GM23248 (cell line): ENCODE measurements around the gene KRTAP10-3. TPM values are rescaled to one million over a fixed set of nuclear protein-coding genes. Genes with fewer than 3 reads are reported as not detected.

Source experiments
- DNase-seq: peaks from one replicate; pipeline ENCODE4 v3.0.0-alpha.2; 2015
- H2AFZ ChIP-seq: fragments of 200-600 bp; sonication (generic); 2 replicates; pipeline ENCODE4 v1.6.1; 2016; ENCODE audit warnings: antibody characterized with exemption
- H3F3A ChIP-seq: fragments of 200-600 bp; sonication (generic); 2 replicates; pipeline ENCODE4 v1.6.1; 2016; ENCODE audit warnings: mild to moderate bottlenecking, antibody characterized with exemption, mixed run types; ENCODE audit not compliant: insufficient read depth
- H3K27ac ChIP-seq: fragments of 200-600 bp; sonication (generic); 2 replicates; pipeline ENCODE4 v1.5.1; 2016; ENCODE audit warnings: mild to moderate bottlenecking
- H3K27me3 ChIP-seq: fragments of 200-600 bp; sonication (generic); replicated peaks from 2 replicates; pipeline ENCODE4 v1.6.1; 2016; ENCODE audit warnings: mild to moderate bottlenecking; ENCODE audit not compliant: insufficient read depth
- H3K36me3 ChIP-seq: fragments of 200-600 bp; sonication (generic); 2 replicates; pipeline ENCODE4 v1.6.1; 2016; ENCODE audit warnings: low read depth, mild to moderate bottlenecking
- H3K4me1 ChIP-seq: fragments of 200-600 bp; sonication (generic); 2 replicates; pipeline ENCODE4 v1.6.1; 2016; ENCODE audit warnings: mild to moderate bottlenecking; ENCODE audit not compliant: insufficient read depth
- H3K4me2 ChIP-seq: fragments of 200-600 bp; sonication (generic); one replicate; pipeline ENCODE4 v1.6.1; 2016; ENCODE audit warnings: mild to moderate bottlenecking; ENCODE audit not compliant: unreplicated experiment
- H3K4me3 ChIP-seq: fragments of 200-600 bp; sonication (generic); 2 replicates; pipeline ENCODE4 v1.5.1; 2016; ENCODE audit warnings: mild to moderate bottlenecking
- H3K79me2 ChIP-seq: fragments of 200-600 bp; sonication (generic); 2 replicates; pipeline ENCODE4 v1.6.1; 2016; ENCODE audit warnings: mild to moderate bottlenecking; ENCODE audit not compliant: insufficient read depth
- H3K9ac ChIP-seq: fragments of 200-600 bp; sonication (generic); 2 replicates; pipeline ENCODE4 v1.6.1; 2016; ENCODE audit warnings: mild to moderate bottlenecking
- H3K9me2 ChIP-seq: fragments of 200-600 bp; sonication (generic); 2 replicates; pipeline ENCODE4 v1.6.1; 2016; ENCODE audit warnings: mixed run types, mild to moderate bottlenecking, moderate library complexity; ENCODE audit not compliant: insufficient read depth
- H3K9me3 ChIP-seq: fragments of 200-600 bp; sonication (generic); one replicate; pipeline ENCODE4 v1.6.1; 2017; ENCODE audit warnings: low read depth
- H4K20me1 ChIP-seq: fragments of 200-600 bp; sonication (generic); 2 replicates; pipeline ENCODE4 v1.6.0; 2016; ENCODE audit not compliant: insufficient read depth
- EZH2 ChIP-seq: fragments of 200-600 bp; sonication (generic); IDR thresholded peaks from 2 replicates; pipeline ENCODE4 v1.6.1; 2018; ENCODE audit warnings: antibody characterized with exemption, mild to moderate bottlenecking; ENCODE audit not compliant: insufficient read depth, poor library complexity, severe bottlenecking
- EZH2phosphoT487 ChIP-seq: fragments of 200-600 bp; sonication (generic); IDR thresholded peaks from 2 replicates; pipeline ENCODE4 v1.6.1; 2018; ENCODE audit warnings: antibody characterized with exemption, moderate library complexity, mild to moderate bottlenecking, low read depth; ENCODE audit not compliant: insufficient read depth
- WGBS, 2 experiments: methylation state at CpG; one replicate each; pipeline ENCODE4 v1.1.6; 2015 to 2017; ENCODE audit warnings: low lambda C conversion rate in 2 of 2, low coverage in 1 of 2; ENCODE audit errors: missing lambda C conversion rate in 2 of 2; 5-methylcytosine and 5-hydroxymethylcytosine counted together
- in situ Hi-C: fragments of 300-500 bp; cut with MboI; formaldehyde crosslinking; loops from 2 replicates; pipeline ENCODE4 v1.15.0; 2020
- polyA plus RNA-seq: library from polyadenylated mRNA; unstranded; fragments of >200 nt; fragmentation: Nextera tagmentation; extraction: Ambion mirVana; gene quantifications from 2 replicates; pipeline ENCODE4 v1.2.1, GENCODE V29; 2016
- total RNA-seq: library from RNA; depleted of rRNA; stranded (reverse); fragments of >200 nt; shearing (Covaris generic); gene quantifications from 2 replicates; pipeline ENCODE4 v1.2.3, GENCODE V29; 2014

Gene KRTAP10-3
- total and polyA plus RNA-seq, 2 experiments from 2014 or later, result not detected

DNA sequence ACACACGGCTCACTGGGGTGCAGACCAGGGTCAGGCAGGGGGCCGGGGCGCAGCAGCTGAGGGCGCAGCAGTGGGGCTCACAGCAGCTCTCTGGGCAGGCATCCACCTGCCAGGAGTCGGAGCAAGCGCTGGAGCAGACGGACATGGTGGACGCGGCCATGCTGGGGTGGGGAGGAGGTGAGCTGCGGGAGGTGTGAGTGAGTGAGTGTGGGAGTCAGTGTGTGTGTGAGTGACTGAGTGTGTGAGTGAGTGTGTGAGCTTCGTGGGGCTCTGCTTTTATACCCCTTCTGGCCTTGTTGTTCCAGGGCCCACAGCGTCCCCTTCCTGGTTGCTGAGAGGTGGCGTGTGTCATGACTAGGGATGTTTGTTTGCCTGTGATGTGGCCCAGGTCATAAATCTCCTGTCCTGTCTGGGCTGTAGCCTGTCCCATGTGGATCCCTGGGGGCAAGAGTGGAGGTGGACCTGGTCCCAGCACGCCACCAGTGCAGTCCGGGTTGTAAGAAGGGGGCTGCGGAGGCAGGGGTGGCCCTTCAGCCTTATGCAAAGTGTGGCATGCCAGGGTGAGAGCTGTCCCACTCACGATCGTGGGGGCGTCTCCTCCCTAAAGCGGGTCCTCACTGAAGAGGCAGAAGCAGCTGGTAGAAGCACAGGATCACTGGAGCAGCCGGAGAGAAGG lies 18.5 kb downstream of the KRTAP10-3 start, which contains the start of gene KRTAP10-1:
KRTAP10-1 (minus strand) TSS at position 205 of the 676 bp plus-strand sequence; CDS start at position 160, 45 bp downstream.
- Histone ChIP-seq H3K27me3 (no peaks in the 10 kb centered on the region), H3K4me2 (no peak within 1 kb of the TSS), H3K27ac (no peak within 1 kb of the TSS), H3K79me2 (no peaks in the 10 kb centered on the region), H3K4me3 (no peak within 1 kb of the TSS), H3F3A (no peaks in the 10 kb centered on the region), H3K9me3 (no peaks in the 10 kb centered on the region), H3K36me3 (no peaks in the 10 kb centered on the region), H3K9ac (no peak within 1 kb of the TSS), H2AFZ (no peak within 1 kb of the TSS), H3K4me1 (no peaks in the 10 kb centered on the region), H3K9me2 (no peaks in the 10 kb centered on the region), H4K20me1 (no peaks in the 10 kb centered on the region)
- DNase-seq, result no peak
- in situ Hi-C loops, result no loop called here
- TF ChIP-seq EZH2phosphoT487 (no peak), EZH2 (no peak)
- 59 to 60% methylated on average over 21 of the region's 21 CpGs for WGBS, 2 experiments

- H3F3A ChIP-seq, result no peaks in the 10 kb centered on the region
- no peaks in the 10 kb centered on the region for H3K9me3 ChIP-seq
Observed at GRCh38 chr21:44539046-44539445, 19.5 kb downstream of the KRTAP10-3 start.

GRCh38 chr21:44537930-44538911 lies 20.4 kb downstream of the KRTAP10-3 start:
- no peak overlapping the region for H3K27ac ChIP-seq
- no peaks in the 10 kb centered on the region for H4K20me1 ChIP-seq
- TF ChIP-seq EZH2phosphoT487 (no peak), EZH2 (no peak)
- no peaks in the 10 kb centered on the region for H3K27me3 ChIP-seq
- in situ Hi-C loops, result no loop called here
- no peaks in the 10 kb centered on the region for H3K9me2 ChIP-seq
- H3K4me2 ChIP-seq, result no peak overlapping the region
- H3K36me3 ChIP-seq, result no peaks in the 10 kb centered on the region
- H3F3A ChIP-seq, result no peaks in the 10 kb centered on the region
- no peaks in the 10 kb centered on the region for H3K9me3 ChIP-seq
- no peak for DNase-seq
- WGBS, 2 experiments, result 65% methylated on average over 29 of the region's 33 CpGs
- no peaks in the 10 kb centered on the region for H3K4me1 ChIP-seq
- H3K9ac ChIP-seq, result no peak overlapping the region
- H3K79me2 ChIP-seq, result no peaks in the 10 kb centered on the region
- no peak overlapping the region for H2AFZ ChIP-seq
- no peak overlapping the region for H3K4me3 ChIP-seq

More at GRCh38 chr21:44539046-44539445, 19.5 kb downstream of the KRTAP10-3 start:
- in situ Hi-C loops, result no loop called here
- H3K27me3 ChIP-seq, result no peaks in the 10 kb centered on the region
- H3K4me2 ChIP-seq, result no peak overlapping the region
- H3K9me2 ChIP-seq, result no peaks in the 10 kb centered on the region
- TF ChIP-seq EZH2 (no peak), EZH2phosphoT487 (no peak)
- no peak for DNase-seq
- no peak overlapping the region for H3K4me3 ChIP-seq
- H4K20me1 ChIP-seq, result no peaks in the 10 kb centered on the region
- H3K4me1 ChIP-seq, result no peaks in the 10 kb centered on the region
- no peak overlapping the region for H2AFZ ChIP-seq
- no peak overlapping the region for H3K27ac ChIP-seq
- no peak overlapping the region for H3K9ac ChIP-seq
- 57 to 73% methylated on average over 12 to 14 of the region's 14 CpGs for WGBS, 2 experiments
- H3K79me2 ChIP-seq, result no peaks in the 10 kb centered on the region
- no peaks in the 10 kb centered on the region for H3K36me3 ChIP-seq

- no peaks in the 10 kb centered on the region for H3K79me2 ChIP-seq
- 20 to 24% methylated on average over 7 of the region's 7 CpGs for WGBS, 2 experiments
- H3K27me3 ChIP-seq, result no peaks in the 10 kb centered on the region
- H4K20me1 ChIP-seq, result no peaks in the 10 kb centered on the region
- H3K9ac ChIP-seq, result no peak overlapping the region
- H3K27ac ChIP-seq, result no peak overlapping the region
- no peaks in the 10 kb centered on the region for H3K9me3 ChIP-seq
- H2AFZ ChIP-seq, result no peak overlapping the region
- H3K4me2 ChIP-seq, result no peak overlapping the region
- no peaks in the 10 kb centered on the region for H3F3A ChIP-seq
- H3K36me3 ChIP-seq, result no peaks in the 10 kb centered on the region
- in situ Hi-C loops, result no loop called here
- no peaks in the 10 kb centered on the region for H3K9me2 ChIP-seq
- H3K4me3 ChIP-seq, result no peak overlapping the region
- TF ChIP-seq EZH2, result no peak
- no peak for TF ChIP-seq EZH2phosphoT487
- H3K4me1 ChIP-seq, result no peaks in the 10 kb centered on the region
- DNase-seq, result no peak
Observed at GRCh38 chr21:44535963-44536362, 22.6 kb downstream of the KRTAP10-3 start.
